HG02938 (cell line): ENCODE results near the gene CCDC149.

Source experiments
- ATAC-seq: cut with Tn5 transposase; IDR thresholded peaks from one replicate; pipeline ENCODE4 v1.9.1; 2021; ENCODE audit warnings: mild to moderate bottlenecking, moderate library complexity; ENCODE audit not compliant: unreplicated experiment

CCDC149 gene

GRCh38 chr4:24778464-24779225 lies 134.2 kb downstream of the CCDC149 start:
- ATAC-seq = no peak

- ATAC-seq = no peak
Measured at GRCh38 chr4:24777536-24778463, 135.0 kb downstream of the CCDC149 start.

GRCh38 chr4:24775750-24776149 lies 137.1 kb downstream of the CCDC149 start:
- no peak for ATAC-seq

DNA sequence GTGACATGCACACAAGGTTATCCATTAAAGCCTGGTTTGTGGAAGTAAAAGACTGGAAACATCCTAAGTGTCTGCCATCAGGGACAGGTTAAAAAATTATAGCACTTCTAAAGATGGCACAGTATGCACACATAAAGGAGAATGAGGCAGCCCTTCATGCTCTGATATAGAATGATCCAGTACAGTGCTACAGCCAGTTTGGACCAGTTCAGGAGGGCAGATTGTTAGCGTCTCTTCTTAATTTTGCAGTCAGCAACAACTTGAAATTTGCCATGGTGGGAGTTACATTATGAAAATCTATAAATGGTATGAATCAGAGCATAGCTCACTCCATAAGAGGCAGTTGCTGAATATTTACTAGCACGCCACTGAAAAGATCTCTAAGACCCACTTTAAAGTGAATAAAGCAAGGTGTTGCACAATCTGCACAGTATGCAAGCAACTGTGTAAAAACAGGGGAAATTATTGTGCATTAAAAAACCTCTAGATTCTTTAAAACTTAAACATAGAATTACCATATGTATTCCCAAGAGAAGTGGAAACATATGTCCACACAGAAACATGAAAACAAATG lies 137.7 kb downstream of the CCDC149 start:
- no peak for ATAC-seq

DNA sequence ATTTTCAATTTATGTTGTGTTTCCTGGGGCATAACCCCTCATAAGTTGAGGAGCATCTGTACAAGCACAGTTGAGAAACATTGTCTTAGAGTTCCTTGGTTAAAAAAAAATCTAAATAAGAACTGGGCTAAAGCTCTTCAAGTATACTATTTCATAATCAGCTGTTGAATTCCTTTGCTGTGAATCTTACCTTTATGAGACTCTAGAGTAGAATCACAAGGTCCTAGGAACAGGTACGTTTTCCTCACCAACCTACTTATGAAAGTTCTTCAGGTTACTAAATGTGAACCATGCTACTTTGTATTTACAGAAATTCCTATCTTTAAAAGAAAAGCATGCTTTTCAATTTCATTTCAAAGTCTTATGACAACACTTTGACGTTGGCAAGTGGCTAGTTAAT lies 138.4 kb downstream of the CCDC149 start:
- ATAC-seq = no peak

DNA sequence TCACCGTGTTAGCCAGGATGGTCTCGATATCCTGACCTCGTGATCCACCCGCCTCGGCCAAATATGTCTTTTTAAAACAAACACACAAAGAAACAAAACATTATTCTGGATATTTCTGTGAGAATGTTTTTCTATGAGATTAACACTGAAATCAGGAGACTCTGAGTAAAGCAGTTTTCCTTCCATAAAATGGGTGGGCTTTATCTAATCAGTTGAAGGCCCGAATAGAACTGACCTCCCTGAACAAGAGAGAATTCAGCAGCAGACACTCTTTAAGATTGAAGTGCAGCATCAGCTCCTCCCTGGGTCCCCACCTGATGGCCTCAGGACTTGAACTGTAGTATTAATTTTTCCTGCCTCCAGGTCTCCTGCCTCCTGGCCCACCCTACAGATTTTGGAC lies 139.9 kb downstream of the CCDC149 start:
- ATAC-seq = no peak

- ATAC-seq = no peak
Measured at GRCh38 chr4:24772061-24772705, 140.7 kb downstream of the CCDC149 start.

DNA sequence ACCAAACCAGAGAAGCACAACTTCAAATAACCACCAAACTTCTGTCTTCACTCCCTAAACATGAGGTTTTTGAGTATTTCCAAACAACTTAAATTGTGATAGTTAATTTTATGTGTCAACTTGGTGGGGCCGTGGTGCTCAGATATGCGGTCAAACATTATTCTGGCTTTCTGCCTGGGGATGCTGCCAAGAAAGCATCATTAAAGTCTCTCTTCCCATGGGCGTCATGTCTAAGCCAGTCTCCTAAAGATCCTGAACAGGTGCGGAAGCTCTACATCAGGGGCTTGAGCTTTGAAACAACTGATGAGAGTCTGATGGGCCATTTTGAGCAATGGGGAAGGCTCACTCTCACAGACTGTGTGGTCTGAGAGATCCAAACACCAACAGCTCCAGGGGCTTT lies 141.6 kb downstream of the CCDC149 start:
- no peak for ATAC-seq

DNA sequence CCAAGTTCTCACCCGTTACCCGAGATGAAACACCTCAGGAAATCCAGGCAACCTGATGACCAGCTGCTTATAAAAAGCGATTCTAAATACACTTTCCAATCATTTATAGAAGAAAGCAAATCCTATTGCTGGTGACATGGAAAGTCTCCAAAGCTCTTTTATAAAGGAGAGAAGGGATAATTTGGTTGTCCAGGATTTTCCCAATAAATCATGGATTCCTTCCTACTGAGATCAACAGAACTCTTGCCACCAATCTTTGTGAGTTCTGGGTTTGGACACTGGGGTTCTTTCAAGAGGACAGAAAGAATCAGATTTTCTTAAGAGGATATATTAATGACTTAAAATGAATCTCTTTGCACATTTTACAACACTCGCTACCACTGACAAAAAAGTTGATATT lies 142.2 kb downstream of the CCDC149 start:
- no peak for ATAC-seq

- ATAC-seq = peak; percentile 75
Measured at GRCh38 chr4:24770032-24770584, 142.7 kb downstream of the CCDC149 start.

GRCh38 chr4:24769571-24769970 lies 143.3 kb downstream of the CCDC149 start:
- ATAC-seq = no peak

GRCh38 chr4:24768604-24769003 lies 144.2 kb downstream of the CCDC149 start:
- peak; percentile 83 for ATAC-seq

DNA sequence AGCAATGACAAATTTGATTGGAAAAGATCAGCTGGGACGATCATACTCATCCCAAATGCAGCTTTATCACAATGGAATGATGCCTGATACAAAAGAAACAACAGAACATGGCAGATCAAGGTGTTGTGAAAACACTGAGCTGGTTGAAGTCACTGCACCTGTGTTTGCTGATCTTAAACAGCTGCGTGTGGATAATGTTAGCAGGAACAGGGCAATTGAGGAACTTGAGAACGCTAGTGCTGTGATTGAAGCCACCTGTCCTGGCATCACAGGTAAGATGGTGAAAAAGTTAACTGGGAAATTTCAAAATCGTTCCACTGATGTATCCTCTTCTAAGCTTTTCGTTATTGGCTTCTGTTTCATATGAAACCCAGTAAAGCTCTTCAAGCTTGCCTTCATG lies 144.8 kb downstream of the CCDC149 start:
- ATAC-seq = no peak

- ATAC-seq = no peak
Measured at GRCh38 chr4:24765376-24765988, 147.4 kb downstream of the CCDC149 start.

DNA sequence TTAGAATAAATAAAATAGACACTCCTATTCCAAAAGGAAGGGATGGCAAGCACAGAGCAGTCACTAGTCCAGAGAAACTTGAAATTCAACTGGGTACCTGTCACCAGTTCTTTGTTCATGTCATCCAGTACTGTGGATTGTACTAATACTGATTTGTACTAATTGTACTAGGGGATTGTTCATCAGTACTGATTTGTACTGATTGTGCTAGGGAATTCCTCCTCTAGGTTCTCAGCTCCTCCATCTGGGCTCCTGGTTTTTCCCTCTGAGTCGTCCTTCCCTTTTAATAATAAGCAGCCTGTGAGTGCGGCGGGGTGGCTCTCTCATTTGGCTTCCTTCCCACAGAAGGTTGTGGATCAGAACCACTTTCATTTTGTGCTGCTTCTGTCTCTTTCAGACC lies 148.5 kb downstream of the CCDC149 start:
- no peak for ATAC-seq

DNA sequence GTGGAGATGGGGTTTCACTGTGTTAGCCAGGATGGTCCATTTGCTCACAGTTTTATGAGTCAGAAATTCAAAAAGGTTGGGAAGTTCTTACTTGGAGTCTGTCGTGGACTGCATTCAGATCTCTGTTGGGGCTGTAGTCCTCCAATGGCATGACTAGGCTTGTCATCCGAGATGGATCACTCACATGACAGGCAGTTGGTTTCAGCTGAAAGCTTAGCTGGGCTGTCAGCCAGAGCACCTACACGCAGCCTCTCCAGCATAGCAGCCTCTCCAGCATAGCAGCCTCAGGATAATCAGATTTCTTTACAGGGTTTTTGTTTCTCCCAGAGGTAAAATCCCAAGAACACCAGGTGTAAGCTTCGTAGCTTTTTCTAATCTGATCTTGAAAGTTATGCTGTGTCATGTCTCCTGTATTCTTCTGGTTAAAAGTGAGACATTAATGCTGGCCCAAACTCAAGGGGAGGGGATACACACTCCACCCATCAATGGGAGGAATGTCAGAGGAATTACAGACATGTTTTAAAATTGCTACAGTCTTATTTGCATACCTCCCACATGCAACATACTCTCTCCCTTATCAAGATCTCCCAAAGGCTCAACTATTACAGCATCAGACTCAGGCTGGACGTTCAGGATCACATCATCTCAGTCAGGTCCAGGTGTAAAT lies 149.1 kb downstream of the CCDC149 start:
- no peak for ATAC-seq
